ENCODE measurements around the gene SYNCRIP. TPM values are rescaled to one million over a fixed set of nuclear protein-coding genes. Genes with fewer than 3 reads are reported as not detected.
A peak's percentile ranks its signal among the peaks of the same experiment; 100 is the strongest.

The SYNCRIP gene
- total RNA-seq, 1 experiment from 2014 or later: 164 TPM

DNA sequence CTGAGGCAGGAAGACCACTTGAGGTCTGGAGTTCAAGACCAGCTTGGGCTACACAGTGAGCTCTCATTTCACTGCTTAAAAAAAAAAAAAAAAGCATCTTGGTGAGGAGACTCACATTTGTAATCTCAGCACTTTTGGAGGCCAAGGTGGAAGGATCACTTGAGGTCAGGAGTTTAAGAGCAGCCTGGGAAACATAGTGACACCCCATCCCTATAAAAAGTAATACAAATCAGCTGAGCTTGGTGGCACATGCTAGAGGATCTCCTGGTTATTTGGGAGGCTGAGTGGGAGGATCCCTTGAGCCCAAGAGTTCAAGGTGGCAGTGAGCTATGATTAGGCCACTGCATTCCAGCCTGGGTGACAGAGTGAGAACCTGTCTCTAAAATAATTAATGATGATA is 29.4 kb upstream of the SYNCRIP start:
- no TSS peak for BruUV-seq (replicated peaks)
- no peaks in the 10 kb centered on the region for H3K9me3 Mint-ChIP-seq (ENCODE audit: low read depth, unreplicated experiment)
- CTCF ChIA-PET: no interaction called here
- no peaks in the 10 kb centered on the region for H3K27me3 Mint-ChIP-seq (ENCODE audit: unreplicated experiment)
- H3K4me3 Mint-ChIP-seq (ENCODE audit: low read depth, unreplicated experiment): no peak overlapping the region
- TF ChIP-seq, protein P1, sequence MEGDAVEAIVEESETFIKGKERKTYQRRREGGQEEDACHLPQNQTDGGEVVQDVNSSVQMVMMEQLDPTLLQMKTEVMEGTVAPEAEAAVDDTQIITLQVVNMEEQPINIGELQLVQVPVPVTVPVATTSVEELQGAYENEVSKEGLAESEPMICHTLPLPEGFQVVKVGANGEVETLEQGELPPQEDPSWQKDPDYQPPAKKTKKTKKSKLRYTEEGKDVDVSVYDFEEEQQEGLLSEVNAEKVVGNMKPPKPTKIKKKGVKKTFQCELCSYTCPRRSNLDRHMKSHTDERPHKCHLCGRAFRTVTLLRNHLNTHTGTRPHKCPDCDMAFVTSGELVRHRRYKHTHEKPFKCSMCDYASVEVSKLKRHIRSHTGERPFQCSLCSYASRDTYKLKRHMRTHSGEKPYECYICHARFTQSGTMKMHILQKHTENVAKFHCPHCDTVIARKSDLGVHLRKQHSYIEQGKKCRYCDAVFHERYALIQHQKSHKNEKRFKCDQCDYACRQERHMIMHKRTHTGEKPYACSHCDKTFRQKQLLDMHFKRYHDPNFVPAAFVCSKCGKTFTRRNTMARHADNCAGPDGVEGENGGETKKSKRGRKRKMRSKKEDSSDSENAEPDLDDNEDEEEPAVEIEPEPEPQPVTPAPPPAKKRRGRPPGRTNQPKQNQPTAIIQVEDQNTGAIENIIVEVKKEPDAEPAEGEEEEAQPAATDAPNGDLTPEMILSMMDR (IDR thresholded peaks at IDR 0.05; ENCODE audit: unreplicated experiment): no peak
- intact Hi-C loops (cut with micrococcal nuclease; ENCODE audit: unreplicated experiment): no loop called here
- H3K4me1 Mint-ChIP-seq (ENCODE audit: low read depth, unreplicated experiment): peaks cover 50% of the 10 kb centered on the region
- no peak for DNase-seq
- H3K36me3 Mint-ChIP-seq (ENCODE audit: insufficient read depth, unreplicated experiment): peaks cover 51% of the 10 kb centered on the region
- H3K27ac Mint-ChIP-seq (ENCODE audit: unreplicated experiment): no peak overlapping the region

DNA sequence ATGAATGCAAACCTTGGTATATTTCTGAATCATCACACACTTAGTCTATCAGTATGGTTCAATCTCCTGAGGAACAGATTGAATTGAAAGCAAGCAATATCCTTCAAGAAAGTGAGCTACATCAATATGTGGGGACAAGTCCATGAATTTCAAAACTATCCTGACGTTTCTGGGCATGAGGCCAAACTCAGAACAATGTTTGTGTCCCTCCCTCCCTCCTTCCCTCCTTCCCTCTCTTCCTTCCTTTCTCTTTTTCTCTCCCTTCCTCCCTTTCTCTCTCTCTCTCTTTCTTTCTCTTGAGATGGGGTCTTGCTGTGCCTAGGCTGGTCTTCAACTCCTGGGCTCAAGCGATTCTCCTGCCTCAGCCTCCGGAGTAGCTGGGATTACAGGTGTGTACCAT is 27.9 kb upstream of the SYNCRIP start:
- DNase-seq: peak; percentile 26
- Mint-ChIP-seq H3K9me3 (ENCODE audit: low read depth, unreplicated experiment) (no peaks in the 10 kb centered on the region), H3K4me3 (ENCODE audit: low read depth, unreplicated experiment) (no peak overlapping the region), H3K4me1 (ENCODE audit: low read depth, unreplicated experiment) (peaks cover 35% of the 10 kb centered on the region), H3K36me3 (ENCODE audit: insufficient read depth, unreplicated experiment) (peaks cover 36% of the 10 kb centered on the region), H3K27me3 (ENCODE audit: unreplicated experiment) (no peaks in the 10 kb centered on the region), H3K27ac (ENCODE audit: unreplicated experiment) (no peak overlapping the region)
- CTCF ChIA-PET: interaction anchor here (0.6 to 1.4 kb wide), 4 partner anchors 10 to 222 kb away, joined by 3 to 5 read pairs (median 4); partner anchors contain the start of gene SYNCRIP
- BruUV-seq (replicated peaks): no TSS peak
- TF ChIP-seq, protein P1 (IDR thresholded peaks at IDR 0.05; ENCODE audit: unreplicated experiment): no peak
- intact Hi-C loops (cut with micrococcal nuclease; ENCODE audit: unreplicated experiment): loop anchor here (2.0 kb wide), 1 partner anchor 76 kb away; no protein-coding TSS in a partner anchor

DNA sequence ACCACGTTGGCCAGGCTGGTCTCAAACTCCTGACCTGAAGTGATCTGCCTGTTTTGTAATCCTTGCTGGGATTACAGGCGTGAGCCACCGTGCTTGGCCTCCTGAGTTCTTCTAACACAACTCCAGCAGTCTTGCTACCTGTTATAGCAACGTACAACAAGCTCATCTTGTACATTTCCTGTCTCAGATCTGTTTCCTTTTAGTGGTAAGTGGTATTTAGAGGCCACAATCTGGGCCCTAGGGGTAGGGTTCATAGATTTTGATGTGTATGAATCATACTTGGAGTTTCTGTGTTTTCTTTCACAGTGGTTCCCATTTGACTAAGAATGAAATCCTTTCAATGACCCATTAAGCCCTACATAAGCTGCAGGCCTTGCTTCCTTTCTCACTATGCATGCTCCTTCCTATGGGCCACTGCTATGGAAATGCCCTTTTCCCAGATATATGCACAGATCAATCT is 27.1 kb upstream of the SYNCRIP start:
- DNase-seq: peak; percentile 13

DNA sequence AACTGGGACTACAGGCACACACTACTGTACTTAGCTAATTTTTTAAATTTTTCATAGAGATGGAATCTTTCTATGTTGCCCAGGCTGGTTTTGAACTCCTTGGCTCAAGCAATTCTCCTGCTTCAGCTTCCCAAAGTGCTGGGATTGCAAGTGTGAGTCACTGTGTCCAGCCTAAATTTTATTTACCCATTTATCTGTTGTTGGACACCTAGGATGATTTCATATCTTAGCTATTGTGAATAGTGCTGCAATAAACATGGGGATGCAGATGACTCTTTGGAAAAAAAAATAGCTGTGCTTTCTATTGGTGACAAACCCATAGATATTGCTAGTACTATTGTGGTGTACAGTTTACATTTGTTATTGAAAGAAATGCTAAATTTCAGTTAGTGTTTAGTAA is 19.6 kb upstream of the SYNCRIP start:
- no peaks in the 10 kb centered on the region for H3K4me1 Mint-ChIP-seq (ENCODE audit: low read depth, unreplicated experiment)
- CTCF ChIA-PET: no interaction called here

More for the DNA sequence above, 27.1 kb upstream of the SYNCRIP start:
- TF ChIP-seq, protein P1 (IDR thresholded peaks at IDR 0.05; ENCODE audit: unreplicated experiment): no peak
- no TSS peak for BruUV-seq (replicated peaks)
- no peaks in the 10 kb centered on the region for H3K27me3 Mint-ChIP-seq (ENCODE audit: unreplicated experiment)
- no peaks in the 10 kb centered on the region for H3K9me3 Mint-ChIP-seq (ENCODE audit: low read depth, unreplicated experiment)
- no peak overlapping the region for H3K27ac Mint-ChIP-seq (ENCODE audit: unreplicated experiment)
- peaks cover 30% of the 10 kb centered on the region for H3K36me3 Mint-ChIP-seq (ENCODE audit: insufficient read depth, unreplicated experiment)
- intact Hi-C loops (cut with micrococcal nuclease; ENCODE audit: unreplicated experiment): loop anchor here (2.0 kb wide), 1 partner anchor 75 kb away; no protein-coding TSS in a partner anchor
- no peak overlapping the region for H3K4me3 Mint-ChIP-seq (ENCODE audit: low read depth, unreplicated experiment)
- CTCF ChIA-PET: interaction anchor here (1.0 to 1.4 kb wide), 3 partner anchors 19 to 27 kb away, joined by 3 to 5 read pairs (median 3); partner anchors contain the start of gene SYNCRIP
- peaks cover 29% of the 10 kb centered on the region for H3K4me1 Mint-ChIP-seq (ENCODE audit: low read depth, unreplicated experiment)

More for the DNA sequence above, 19.6 kb upstream of the SYNCRIP start:
- Mint-ChIP-seq H3K4me3 (ENCODE audit: low read depth, unreplicated experiment) (no peak overlapping the region), H3K27me3 (ENCODE audit: unreplicated experiment) (no peaks in the 10 kb centered on the region), H3K36me3 (ENCODE audit: insufficient read depth, unreplicated experiment) (no peaks in the 10 kb centered on the region), H3K27ac (ENCODE audit: unreplicated experiment) (no peak overlapping the region), H3K9me3 (ENCODE audit: low read depth, unreplicated experiment) (peaks cover 3% of the 10 kb centered on the region)
- TF ChIP-seq, protein P1 (IDR thresholded peaks at IDR 0.05; ENCODE audit: unreplicated experiment): no peak
- intact Hi-C loops (cut with micrococcal nuclease; ENCODE audit: unreplicated experiment): no loop called here
- no TSS peak for BruUV-seq (replicated peaks)
- DNase-seq: no peak

Data from Calu3 (cell line).